HPDE6-E6E7 (cell line): ENCODE results near the gene ASPG.

Experiments used
- DNase-seq: peaks from one replicate; pipeline ENCODE4 v3.0.0; 2011; ENCODE audit warnings: missing footprints; ENCODE audit errors: extremely low spot score

ASPG gene

GRCh38 chr14:104116756-104117340, 31.3 kb downstream of the ASPG start:
- DNase-seq = peak; percentile 75

GRCh38 chr14:104117341-104118005, 32.0 kb downstream of the ASPG start:
- DNase-seq = no peak

DNA sequence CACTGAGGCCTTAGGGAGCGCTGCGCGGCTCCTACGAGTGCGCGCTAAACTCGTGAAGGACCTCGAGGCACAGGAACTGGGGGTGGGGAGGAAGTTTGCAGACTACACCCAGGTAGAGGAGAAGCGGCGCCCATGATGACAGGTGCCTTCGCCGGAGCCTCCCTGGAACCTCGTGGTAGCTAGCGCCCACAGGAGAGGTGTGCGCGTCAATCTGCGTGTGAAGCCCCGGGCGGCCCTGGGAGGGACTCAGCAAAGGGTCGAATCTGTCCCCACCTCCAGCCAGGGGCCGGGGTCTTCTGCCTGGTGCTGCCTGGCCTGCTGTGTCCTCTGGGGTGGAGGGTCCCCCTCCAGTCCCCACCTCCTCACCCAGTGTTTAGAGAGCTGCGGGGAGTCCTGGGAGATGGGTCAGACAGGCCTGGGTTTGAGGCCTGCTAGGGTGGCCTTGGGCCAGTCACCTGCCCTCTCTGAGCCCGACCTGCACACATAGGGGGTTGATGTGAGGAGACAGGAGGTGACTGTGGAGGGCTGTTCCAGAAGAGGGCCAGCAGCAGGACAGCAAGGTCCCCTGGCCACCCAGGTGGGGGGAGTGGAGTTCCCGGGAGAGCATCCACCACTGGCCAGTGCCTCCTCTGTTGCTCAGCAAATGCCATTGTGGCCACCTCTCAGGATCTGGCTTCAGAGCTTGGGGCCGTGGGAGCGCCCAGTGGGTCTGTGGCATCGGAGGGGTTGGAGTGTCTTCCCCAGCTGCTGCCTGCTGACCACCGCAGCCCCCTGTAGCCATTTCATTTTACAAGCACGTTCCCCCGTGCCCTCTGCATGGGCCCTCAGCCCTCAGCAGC, 32.7 kb downstream of the ASPG start:
- DNase-seq = no peak

DNA sequence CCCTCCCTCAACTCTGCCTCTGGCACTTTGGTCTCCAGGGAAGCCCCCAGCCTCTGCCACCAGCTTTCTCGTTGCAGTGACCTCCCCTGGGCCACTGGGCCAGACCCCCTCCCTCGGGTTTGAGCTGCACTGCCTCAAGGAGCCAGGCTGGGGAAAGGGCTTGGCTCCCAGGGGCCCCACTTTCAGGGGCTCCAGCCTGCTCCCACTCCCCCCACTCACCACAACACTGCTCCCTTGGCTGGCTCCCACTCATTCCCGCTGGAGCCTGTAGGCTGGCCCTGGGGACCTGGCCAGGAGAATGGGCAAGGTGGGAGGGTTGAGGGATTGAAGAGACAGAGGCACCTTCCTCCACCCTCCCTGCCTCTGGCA, 33.6 kb downstream of the ASPG start:
- no peak for DNase-seq

GRCh38 chr14:104119488-104120251, 34.2 kb downstream of the ASPG start:
- no peak for DNase-seq

DNA sequence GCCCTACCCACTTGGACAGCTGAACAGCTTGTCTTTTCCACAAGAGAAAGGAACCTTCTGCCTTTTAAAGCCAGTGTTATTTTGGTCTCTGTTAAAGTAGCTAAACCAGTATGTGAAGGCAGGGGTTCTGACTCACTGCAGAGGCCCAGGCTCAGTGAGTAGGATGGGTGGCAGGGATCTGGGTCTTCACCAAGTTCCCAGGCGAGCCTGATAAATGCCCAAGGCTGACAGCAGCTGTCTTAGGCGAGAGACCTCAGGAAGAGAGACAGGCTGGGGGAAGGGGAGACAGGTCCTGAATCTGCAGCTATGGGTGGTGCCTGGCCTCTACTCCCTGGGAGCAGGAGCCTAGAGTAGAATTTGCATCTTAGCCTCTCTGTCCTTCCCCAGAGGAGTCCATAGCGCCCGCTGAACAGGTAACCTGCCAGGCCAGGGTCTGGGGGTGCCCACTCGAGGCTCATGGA, 34.8 kb downstream of the ASPG start:
- DNase-seq = no peak

DNA sequence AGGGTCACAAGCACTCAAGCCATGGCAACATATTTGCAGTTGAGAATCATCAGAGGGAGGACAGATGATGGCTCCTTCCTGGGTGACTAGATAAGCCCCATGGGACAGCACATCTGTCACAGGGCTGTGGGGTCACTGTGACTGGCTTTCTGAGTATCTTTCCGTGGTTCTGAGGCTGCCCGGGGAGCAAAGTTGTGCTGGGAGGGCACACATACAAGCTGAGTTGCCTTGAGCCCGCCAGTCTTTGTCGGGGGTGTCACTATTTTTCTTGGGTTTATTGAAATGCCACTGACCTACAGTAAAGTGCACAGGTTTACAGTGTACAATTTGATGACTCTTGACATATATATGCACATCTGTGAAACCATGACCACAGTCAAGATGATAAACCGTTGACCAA, 35.6 kb downstream of the ASPG start:
- no peak for DNase-seq

- no peak for DNase-seq
Measured at GRCh38 chr14:104123879-104124278, 38.4 kb downstream of the ASPG start.

- DNase-seq = no peak
Measured at GRCh38 chr14:104125011-104125410, 39.5 kb downstream of the ASPG start.

DNA sequence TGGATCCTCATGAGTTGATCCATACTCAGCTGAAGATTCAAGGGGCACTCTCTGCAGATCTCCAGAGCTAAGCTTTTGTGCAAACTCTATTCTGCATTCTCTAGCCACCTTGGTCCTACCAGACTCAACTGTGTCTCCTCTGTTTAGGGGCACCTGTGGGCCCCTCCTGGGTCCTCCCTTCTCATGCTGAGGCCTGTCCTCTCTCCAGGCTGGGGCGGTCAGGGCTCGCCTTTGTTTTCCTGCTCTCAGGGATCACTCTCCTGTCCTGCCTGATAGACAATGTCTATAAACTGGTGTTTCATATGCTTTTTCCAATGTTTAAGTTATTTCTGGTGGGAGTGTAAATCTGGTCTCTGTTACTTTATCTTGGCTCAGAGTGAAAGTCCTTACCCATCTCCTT, 41.3 kb downstream of the ASPG start:
- no peak for DNase-seq

- DNase-seq = no peak
Measured at GRCh38 chr14:104128981-104129380, 43.5 kb downstream of the ASPG start.

DNA sequence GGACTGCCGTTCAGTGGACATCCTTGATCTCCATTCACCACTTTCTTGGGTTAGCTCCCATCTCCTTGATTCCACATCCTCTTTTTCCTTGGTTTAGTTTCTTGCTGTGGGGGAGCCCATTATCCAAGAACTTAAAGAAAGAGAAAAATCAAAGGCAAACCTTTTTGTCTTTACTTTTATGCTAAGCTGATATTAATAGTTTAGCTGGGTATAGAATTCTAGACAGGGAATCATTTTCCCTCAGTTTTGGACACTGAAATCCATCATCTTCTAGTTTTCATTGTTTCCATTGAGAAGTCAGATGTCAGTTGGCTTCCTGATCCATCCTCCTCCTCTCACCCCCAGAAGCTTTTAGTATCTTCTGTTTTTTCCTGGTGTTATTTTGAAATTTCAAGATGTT, 44.1 kb downstream of the ASPG start:
- no peak for DNase-seq

DNA sequence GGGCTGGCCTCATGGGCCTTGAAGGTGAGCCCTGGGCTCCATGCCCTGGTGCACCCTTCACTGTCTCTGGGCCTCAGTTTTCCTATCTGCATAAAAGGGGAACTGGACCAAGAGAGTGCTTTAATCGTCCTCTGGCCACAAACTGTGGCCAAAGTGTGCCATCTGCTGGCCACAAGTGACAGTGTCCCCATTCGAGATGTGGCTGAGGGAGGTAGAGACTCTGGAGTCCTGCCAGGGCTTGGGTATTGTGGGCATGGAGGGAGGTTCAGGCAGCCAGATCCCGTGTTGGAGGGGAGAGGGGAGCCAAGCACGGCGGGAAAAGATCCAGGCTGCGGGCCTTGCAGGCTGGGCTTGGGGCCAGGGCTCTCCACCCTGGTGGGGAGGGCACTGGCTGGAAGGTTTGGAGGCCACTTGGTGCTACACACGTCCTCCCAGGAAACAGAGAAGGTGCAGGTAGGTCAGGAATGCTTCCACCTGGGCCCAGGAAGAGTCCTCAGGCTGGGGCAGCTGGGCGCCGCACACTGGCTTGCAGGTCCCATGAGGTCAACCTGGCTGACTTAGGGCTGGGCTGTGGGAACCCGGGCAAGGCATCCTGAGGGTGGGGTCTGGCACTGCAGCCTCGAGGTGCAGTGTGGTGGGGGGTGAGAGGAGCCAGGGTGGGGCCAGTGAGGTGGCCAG, 45.6 kb downstream of the ASPG start:
- peak; percentile 58 for DNase-seq

- no peak for DNase-seq
Measured at GRCh38 chr14:104131968-104132732, 46.6 kb downstream of the ASPG start.

DNA sequence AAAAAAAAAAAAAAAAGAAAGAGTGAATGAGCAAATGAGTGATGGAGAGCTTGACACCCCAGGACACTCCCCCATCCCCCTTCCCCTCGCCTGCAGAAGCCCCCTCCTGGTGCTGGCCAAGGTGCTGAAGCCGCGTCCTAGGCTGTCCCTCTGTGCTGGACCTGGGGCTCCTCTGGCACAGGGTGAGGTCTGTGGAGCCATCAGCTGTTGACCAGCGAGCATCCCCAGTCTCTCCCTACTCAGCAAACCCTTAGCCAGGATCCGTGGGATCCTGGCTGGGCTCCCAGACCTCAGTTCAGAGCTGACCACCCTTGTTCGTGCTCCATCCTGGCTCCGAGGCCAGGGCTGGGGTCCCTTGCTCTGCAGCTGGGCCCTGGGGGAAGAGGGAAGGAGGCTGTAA, 47.5 kb downstream of the ASPG start:
- no peak for DNase-seq

DNA sequence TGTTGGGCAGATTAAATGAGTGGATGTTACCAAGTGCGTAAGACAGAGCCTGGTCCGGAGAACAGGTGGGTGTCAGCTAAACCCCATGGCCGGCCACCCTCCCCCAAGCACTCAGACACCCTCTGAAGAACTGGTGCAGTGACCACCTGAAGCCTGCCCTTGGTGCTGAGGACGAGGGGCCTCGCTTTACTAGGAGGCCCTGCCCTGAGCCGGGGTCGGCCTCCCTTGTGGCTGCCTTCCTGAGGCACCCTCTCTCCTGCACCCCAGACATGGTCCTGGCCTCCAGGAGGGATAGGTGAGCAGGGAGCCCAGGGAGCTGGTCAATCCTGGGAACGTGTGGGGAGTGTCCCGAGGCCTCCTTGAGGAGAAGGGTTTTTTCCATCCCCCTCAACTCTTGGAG, 48.0 kb downstream of the ASPG start:
- no peak for DNase-seq

DNA sequence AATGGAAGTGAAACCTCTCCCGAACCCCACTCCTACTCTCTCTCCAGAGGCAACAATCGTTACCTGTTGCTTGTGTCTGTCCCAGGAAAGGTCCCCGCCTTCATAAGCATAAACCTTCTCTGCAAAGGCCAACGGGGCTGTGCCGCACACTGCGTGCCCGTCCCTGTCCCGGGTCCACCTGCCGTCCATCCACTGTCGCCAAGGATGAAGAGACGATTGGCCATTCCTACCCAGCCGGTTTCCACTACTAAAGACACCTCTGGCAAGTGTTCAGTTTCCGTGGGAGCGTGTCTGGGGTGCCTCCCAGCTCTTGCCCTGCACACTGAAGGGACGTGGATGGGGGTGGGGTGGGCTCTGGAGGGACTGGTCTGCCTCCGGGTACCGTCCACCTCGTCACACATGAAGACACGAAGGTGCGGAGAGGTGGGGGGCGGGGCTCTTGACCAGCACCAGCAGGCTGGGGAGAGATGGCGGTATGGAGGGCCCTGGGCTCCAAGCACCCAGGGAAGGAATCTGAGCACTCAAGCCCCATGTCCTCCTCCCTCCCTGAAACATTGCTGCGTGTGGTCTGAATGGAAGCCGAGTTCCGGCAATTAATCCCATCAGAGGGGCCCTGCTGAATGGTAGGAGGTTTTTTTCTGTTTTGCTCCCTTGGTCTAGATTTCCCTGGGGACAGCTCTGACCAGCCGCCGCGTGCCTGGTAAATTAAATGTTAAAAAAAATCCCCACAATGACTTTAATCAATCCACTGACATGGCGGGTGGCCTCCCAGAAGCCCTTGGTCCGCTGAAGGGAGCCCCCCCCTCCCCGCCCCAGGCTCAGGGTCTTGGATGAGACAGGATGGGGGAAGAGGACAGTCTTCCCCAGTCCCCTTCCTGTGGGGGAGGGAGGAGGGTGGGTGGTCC, 48.8 kb downstream of the ASPG start:
- no peak for DNase-seq

DNA sequence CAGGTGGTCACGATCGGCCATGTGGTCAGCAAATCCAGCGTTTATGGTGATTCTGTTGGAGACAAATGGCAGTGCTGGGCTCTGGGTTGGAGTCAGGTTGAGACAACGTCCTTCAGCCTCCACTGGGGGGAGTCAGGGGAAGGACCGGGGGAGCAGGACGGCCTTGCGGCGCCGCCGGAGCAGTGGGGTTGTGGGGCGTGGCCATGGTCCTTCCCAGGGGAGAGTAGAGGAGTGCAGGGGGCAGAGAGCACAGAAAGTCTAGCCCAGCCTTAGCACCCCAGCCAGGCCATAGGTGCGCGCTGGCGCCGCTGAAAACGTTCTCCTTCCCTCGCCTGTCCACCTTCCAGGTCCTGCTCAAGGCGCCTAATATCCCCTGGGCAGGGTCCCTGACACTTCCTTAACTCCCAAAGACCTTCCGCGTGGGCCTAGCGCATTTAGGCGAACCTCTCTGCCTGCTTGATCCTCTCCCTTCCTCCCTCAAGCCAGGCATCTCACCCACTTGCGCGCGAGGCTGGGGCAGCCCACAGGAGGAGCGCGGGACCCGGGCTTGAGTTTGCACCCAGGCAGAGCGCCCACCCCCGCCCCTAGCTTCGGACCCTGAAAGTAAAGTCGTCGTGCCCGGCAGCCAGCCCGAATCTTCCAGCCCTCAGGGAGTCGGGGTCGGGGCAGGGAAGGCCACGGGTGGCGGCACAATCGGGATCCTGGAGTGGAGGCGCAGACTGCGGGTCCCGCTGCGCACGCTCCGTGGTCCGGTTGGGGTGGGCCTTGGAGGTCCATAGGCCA, 49.8 kb downstream of the ASPG start:
- DNase-seq = no peak

- DNase-seq = no peak
Measured at GRCh38 chr14:104135904-104136471, 50.5 kb downstream of the ASPG start.
